H1 (cell line): ENCODE data around the gene IQCH. TPM values are rescaled to one million over a fixed set of nuclear protein-coding genes. Genes with fewer than 3 reads are reported as not detected.

Source experiments
- CTCF ChIA-PET: fragments of 300-600 bp; sonication (Branson Sonifier 250); formaldehyde crosslinking; loops from one replicate; lab custom pipeline; 2021; ENCODE audit not compliant: partially characterized antibody; lab: Charles Lee
- POLR2A ChIA-PET: fragments of 300-600 bp; sonication (Branson Sonifier 250); formaldehyde crosslinking; loops from one replicate; lab custom pipeline; 2021; ENCODE audit warnings: inconsistent platforms; ENCODE audit not compliant: partially characterized antibody; lab: Charles Lee
- DNase-seq, 2 experiments: peaks; one replicate each; pipeline versions ENCODE4 v3.0.0 to v3.0.0-alpha.2; 2010 to 2022; ENCODE audit warnings: low spot score in 2 of 2, low read depth in 1 of 2, mixed read lengths in 1 of 2
- FAIRE-seq: peaks from 2 replicates; lab custom pipeline; 2011; peaks lifted over from hg19 to GRCh38; lab: Jason Lieb, UNC
- H2AFZ ChIP-seq: 2 replicates; pipeline ENCODE4 v1.8.1; 2012; ENCODE audit warnings: low read length, inconsistent platforms
- H2AK5ac ChIP-seq: 2 replicates; pipeline ENCODE4 v1.6.1; 2013; ENCODE audit warnings: low read depth, low read length
- H2BK120ac ChIP-seq: replicated peaks from 2 replicates; pipeline ENCODE3; 2013; ENCODE audit warnings: low read depth, low read length, inconsistent platforms
- H2BK12ac ChIP-seq: 2 replicates; pipeline ENCODE4 v1.6.1; 2013; ENCODE audit warnings: low read depth, low read length
- H2BK15ac ChIP-seq: 2 replicates; pipeline ENCODE4 v1.6.1; 2013; ENCODE audit warnings: low read length
- H2BK20ac ChIP-seq: 2 replicates; pipeline ENCODE4 v1.6.1; 2013; ENCODE audit warnings: low read length
- H2BK5ac ChIP-seq: 2 replicates; pipeline ENCODE4 v1.6.1; 2013; ENCODE audit warnings: low read depth, low read length
- H3K14ac ChIP-seq: 2 replicates; pipeline ENCODE4 v1.6.1; 2013; ENCODE audit warnings: inconsistent platforms; ENCODE audit not compliant: insufficient read length
- H3K18ac ChIP-seq: 2 replicates; pipeline ENCODE4 v1.6.1; 2013; ENCODE audit warnings: low read length; ENCODE audit errors: extremely low read depth
- H3K23ac ChIP-seq: 2 replicates; pipeline ENCODE4 v1.6.1; 2013; ENCODE audit warnings: inconsistent platforms; ENCODE audit not compliant: insufficient read length
- H3K23me2 ChIP-seq: 2 replicates; pipeline ENCODE4 v1.6.1; 2013; ENCODE audit warnings: low read depth, low read length
- H3K27ac ChIP-seq: 2 replicates; pipeline ENCODE4 v1.6.1; 2011; ENCODE audit warnings: low read depth, low read length, inconsistent platforms
- H3K27me3 ChIP-seq, 4 experiments: replicated peaks in 1 of 4; 1 replicate in 1 of 4; 2 replicates in 3 of 4; pipeline versions ENCODE4 v1.6.1 to v1.8.1; 2011 to 2013; ENCODE audit warnings: low read length in 3 of 4, mild to moderate bottlenecking in 3 of 4, inconsistent platforms in 2 of 4, mixed read lengths in 2 of 4, moderate library complexity in 1 of 4; ENCODE audit not compliant: control insufficient read depth in 3 of 4, insufficient read depth in 3 of 4; ENCODE audit errors: extremely low read depth in 1 of 4
- H3K36me3 ChIP-seq, 4 experiments: 2 replicates each; pipeline versions ENCODE4 v1.6.1 to v1.8.1; 2011 to 2013; ENCODE audit warnings: mild to moderate bottlenecking in 4 of 4, low read length in 3 of 4, moderate library complexity in 2 of 4, control low read depth in 1 of 4, inconsistent platforms in 1 of 4; ENCODE audit not compliant: insufficient read depth in 4 of 4, control insufficient read depth in 2 of 4
- H3K4ac ChIP-seq: replicated peaks from 2 replicates; pipeline ENCODE3; 2013; ENCODE audit warnings: low read length, low read depth, mixed read lengths, inconsistent platforms; ENCODE audit not compliant: insufficient read length
- H3K4me1 ChIP-seq, 4 experiments: replicated peaks in 1 of 4; 1 replicate in 1 of 4; 2 replicates in 3 of 4; pipeline versions ENCODE4 v1.6.1 to v1.8.1; 2011 to 2013; ENCODE audit warnings: low read length in 3 of 4, inconsistent platforms in 2 of 4, mixed read lengths in 1 of 4; ENCODE audit not compliant: insufficient read depth in 4 of 4, control insufficient read depth in 3 of 4
- H3K4me2 ChIP-seq, 2 experiments: 2 replicates each; pipeline versions ENCODE4 v1.6.1 to v1.8.1; 2011 to 2013; ENCODE audit warnings: low read depth in 2 of 2, low read length in 2 of 2, control low read depth in 1 of 2, inconsistent platforms in 1 of 2, mild to moderate bottlenecking in 1 of 2; ENCODE audit not compliant: insufficient read depth in 1 of 2
- H3K4me3 ChIP-seq, 4 experiments: fragments of 200-600, 300-600 bp in 1 of 4; sonication (generic), shearing (Covaris generic), sonication (Bioruptor Twin) in 1 of 4; 2 replicates each; pipeline versions ENCODE4 v1.5.1 to v1.8.1; 2011 to 2016; ENCODE audit warnings: low read length in 4 of 4, low read depth in 3 of 4, control low read depth in 2 of 4, inconsistent platforms in 2 of 4, mild to moderate bottlenecking in 2 of 4, mixed read lengths in 1 of 4, moderate library complexity in 1 of 4; ENCODE audit not compliant: insufficient read depth in 2 of 4; ENCODE audit errors: extremely low read depth in 1 of 4
- H3K56ac ChIP-seq: replicated peaks from 2 replicates; pipeline ENCODE3; 2013; ENCODE audit warnings: low read depth, mild to moderate bottlenecking, mixed read lengths, low read length, inconsistent platforms; ENCODE audit not compliant: insufficient read length
- H3K79me1 ChIP-seq: 2 replicates; pipeline ENCODE4 v1.6.1; 2013; ENCODE audit warnings: low read depth, low read length, control low read depth
- H3K79me2 ChIP-seq, 2 experiments: 2 replicates each; pipeline versions ENCODE4 v1.6.1 to v1.8.1; 2012 to 2013; ENCODE audit warnings: low read length in 2 of 2, mild to moderate bottlenecking in 2 of 2, inconsistent platforms in 1 of 2; ENCODE audit not compliant: insufficient read depth in 2 of 2, control insufficient read depth in 1 of 2
- H3K9ac ChIP-seq, 4 experiments: replicated peaks in 1 of 4; 1 replicate in 1 of 4; 2 replicates in 3 of 4; pipeline versions ENCODE4 v1.6.1 to v1.8.1; 2011 to 2013; ENCODE audit warnings: low read depth in 3 of 4, low read length in 3 of 4, control low read depth in 2 of 4, mild to moderate bottlenecking in 2 of 4, moderate library complexity in 2 of 4, inconsistent platforms in 1 of 4; ENCODE audit errors: extremely low read depth in 1 of 4
- H3K9me3 ChIP-seq, 2 experiments: 2 replicates each; pipeline versions ENCODE4 v1.6.1 to v1.8.1; 2012 to 2013; ENCODE audit warnings: mild to moderate bottlenecking in 2 of 2, moderate library complexity in 2 of 2, control low read depth in 1 of 2, inconsistent platforms in 1 of 2, low read depth in 1 of 2, low read length in 1 of 2, mixed read lengths in 1 of 2; ENCODE audit not compliant: insufficient read depth in 2 of 2
- H4K20me1 ChIP-seq, 2 experiments: replicated peaks in 1 of 2; 2 replicates each; pipeline versions ENCODE3 to v1.8.1; 2011 to 2013; ENCODE audit warnings: inconsistent platforms in 2 of 2, low read length in 2 of 2, mild to moderate bottlenecking in 1 of 2; ENCODE audit not compliant: insufficient read depth in 2 of 2, control insufficient read depth in 1 of 2
- H4K5ac ChIP-seq: 2 replicates; pipeline ENCODE4 v1.6.1; 2013; ENCODE audit warnings: low read length, low read depth, mixed read lengths, inconsistent platforms; ENCODE audit not compliant: insufficient read length
- H4K8ac ChIP-seq: 2 replicates; pipeline ENCODE4 v1.8.0; 2013; ENCODE audit warnings: mild to moderate bottlenecking, moderate library complexity, low read length, inconsistent platforms; ENCODE audit not compliant: insufficient read depth; ENCODE audit errors: extremely low read depth
- H4K91ac ChIP-seq: replicated peaks from 2 replicates; pipeline ENCODE3; 2013; ENCODE audit warnings: low read length, mixed read lengths, inconsistent platforms; ENCODE audit not compliant: insufficient read length
- BACH1 ChIP-seq: IDR thresholded peaks from 2 replicates; pipeline ENCODE4 v1.6.1; 2012; ENCODE audit warnings: low read length, improper control_type of control experiment
- BCL11A ChIP-seq, 2 experiments: IDR thresholded peaks; one replicate each; pipeline ENCODE4 v1.6.1; 2011; ENCODE audit warnings: low read depth in 2 of 2, low read length in 2 of 2, mild to moderate bottlenecking in 2 of 2
- HDAC2 ChIP-seq, 2 experiments: fragments of 300-600 bp in 1 of 2; sonication (generic) in 1 of 2; IDR thresholded peaks; 2 replicates each; pipeline ENCODE4 v1.6.1; 2011 to 2012; ENCODE audit warnings: low read depth in 2 of 2, low read length in 2 of 2, mild to moderate bottlenecking in 2 of 2, moderate library complexity in 2 of 2, borderline replicate concordance in 1 of 2, inconsistent platforms in 1 of 2
- KDM1A ChIP-seq: fragments of 200-600, 300-600 bp; sonication (generic); IDR thresholded peaks from 2 replicates; pipeline ENCODE4 v1.7.1; 2016; ENCODE audit warnings: mild to moderate bottlenecking, low read length, borderline replicate concordance
- MAFK ChIP-seq: IDR thresholded peaks from 2 replicates; pipeline ENCODE4 v1.6.1; 2012; ENCODE audit warnings: low read depth, mild to moderate bottlenecking, improper control_type of control experiment, low read length
- POLR2A ChIP-seq, 2 experiments: IDR thresholded peaks; 1 replicate in 1 of 2; 2 replicates in 1 of 2; pipeline ENCODE4 v1.6.1; 2011; ENCODE audit warnings: low read depth in 2 of 2, low read length in 2 of 2, mild to moderate bottlenecking in 2 of 2; ENCODE audit errors: control extremely low read depth in 1 of 2
- RBBP5 ChIP-seq: IDR thresholded peaks from 2 replicates; pipeline ENCODE4 v1.7.1; 2012; ENCODE audit warnings: low read depth, mild to moderate bottlenecking, inconsistent platforms, low read length, moderate library complexity, borderline replicate concordance
- RFX5 ChIP-seq: IDR thresholded peaks from 2 replicates; pipeline ENCODE4 v1.6.1; 2011; ENCODE audit warnings: low read depth, low read length, improper control_type of control experiment, borderline replicate concordance
- RXRA ChIP-seq: IDR thresholded peaks from 2 replicates; pipeline ENCODE4 v1.6.1; 2011; ENCODE audit warnings: low read depth, mild to moderate bottlenecking, low read length, moderate library complexity; ENCODE audit not compliant: insufficient read depth
- TAF1 ChIP-seq: IDR thresholded peaks from 2 replicates; pipeline ENCODE4 v1.6.1; 2011; ENCODE audit warnings: mild to moderate bottlenecking, low read depth, low read length
- TEAD4 ChIP-seq: IDR thresholded peaks from 2 replicates; pipeline ENCODE4 v1.6.1; 2012; ENCODE audit warnings: low read depth, low read length, inconsistent platforms, mixed read lengths
- WGBS, 2 experiments: shearing (Covaris generic) in 1 of 2; methylation state at CpG; one replicate each; pipeline versions ENCODE4 v1.1.6 to v1.1.7; 2013 to 2015; ENCODE audit warnings: low lambda C conversion rate in 2 of 2, mixed read lengths in 2 of 2, inconsistent platforms in 1 of 2, low coverage in 1 of 2, missing lambda C conversion rate in 1 of 2; ENCODE audit not compliant: insufficient replicate concordance in 2 of 2, insufficient coverage in 1 of 2, insufficient read length in 1 of 2; ENCODE audit errors: extremely low coverage in 1 of 2, missing lambda C conversion rate in 1 of 2; 5-methylcytosine and 5-hydroxymethylcytosine counted together
- polyA plus RNA-seq, 7 experiments: library from polyadenylated mRNA; depleted of rRNA in 3 of 7; stranded (reverse) in 5 of 7; unstranded in 2 of 7; fragments of >200 nt in 5 of 7; fragments of 200-250 nt in 2 of 7; gene quantifications; 1 replicate in 5 of 7; 2 replicates in 1 of 7; 4 replicates in 1 of 7; pipeline versions ENCODE4 v1.2.1 to v1.2.3, GENCODE V29; 2011 to 2013; ENCODE audit warnings: missing spikeins in 2 of 7, mixed read lengths in 2 of 7
- total RNA-seq: library from RNA; stranded (reverse); fragmentation: NEBNext Ultra II Directional; extraction: Animal tissue kit (Norgen Biotek cat#: 25700); gene quantifications from 2 replicates; pipeline ENCODE4 v1.2.1, GENCODE V29; 2021

Gene IQCH
- total and polyA plus RNA-seq, 2 of the 8 experiments (the other 6 are each of a cell fraction or from before 2014, with no cell fraction given): 0.60 to 1.9 TPM

GRCh38 chr15:67290319-67290718 lies 35.7 kb downstream of the IQCH start:
- Histone ChIP-seq H2BK20ac (no peak overlapping the region), H2BK5ac (no peak overlapping the region), H2BK15ac (no peak overlapping the region), H3K4me2 (no peak overlapping the region), H2BK12ac (no peak overlapping the region), H4K5ac (no peak overlapping the region), H3K27me3 (no peaks in the 10 kb centered on the region), H3K9me3 (0 out of 4 replicates have a peak, but pooled peaks cover 0 to 4% of the 10 kb centered on the region in 2 experiments), H3K56ac (no peak overlapping the region), H4K8ac (no peak overlapping the region), H4K20me1 (no peaks in the 10 kb centered on the region), H3K4me1 (no peaks in the 10 kb centered on the region), H3K4ac (no peak overlapping the region), H4K91ac (no peak overlapping the region), H3K23me2 (no peaks in the 10 kb centered on the region), H2BK120ac (no peak overlapping the region), H3K36me3 (no peaks in the 10 kb centered on the region), H3K9ac (no peak overlapping the region), H3K4me3 (no peak overlapping the region), H3K27ac (no peak overlapping the region), H3K14ac (no peak overlapping the region), H3K23ac (no peak overlapping the region), H2AFZ (no peak overlapping the region), H3K79me1 (no peaks in the 10 kb centered on the region), H2AK5ac (no peak overlapping the region), H3K18ac (no peak overlapping the region), H3K79me2 (no peaks in the 10 kb centered on the region)
- ChIA-PET CTCF (interaction anchor here (1.1 to 2.2 kb wide), 2 partner anchors 50 to 143 kb away, joined by 3 to 6 read pairs; no protein-coding TSS in a partner anchor), POLR2A (no interaction called here)
- TF ChIP-seq RBBP5 (no peak), BACH1 (no peak), TEAD4 (no peak), BCL11A (IDR thresholded peaks at IDR 0.05; ENCODE audit: low read depth in 2 of 2, low read length in 2 of 2) (no peak), MAFK (no peak), KDM1A (no peak), POLR2A (IDR thresholded peaks at IDR 0.05; ENCODE audit: control extremely low read depth in 1 of 2, low read depth in 2 of 2, low read length in 2 of 2) (no peak), HDAC2 (IDR thresholded peaks at IDR 0.05; ENCODE audit: borderline replicate concordance in 1 of 2, low read depth in 2 of 2, low read length in 2 of 2) (no peak), RFX5 (no peak), RXRA (no peak), TAF1 (no peak)
- FAIRE-seq (no peak), DNase-seq (no peak)
- 96% methylated on average over 1 of the region's 1 CpG; no CpG with 5 or more reads in 1 of the 2 experiments for whole genome bisulfite sequencing, 2 experiments
